Neuron (in vitro differentiated cells): ENCODE data around the gene BSX.

Experiments
- H2AFZ ChIP-seq: one replicate; pipeline ENCODE4 v1.6.1; 2013; ENCODE audit warnings: low read depth, mild to moderate bottlenecking, inconsistent platforms, low read length, moderate library complexity
- H3K27me3 ChIP-seq: one replicate; pipeline ENCODE4 v1.6.1; 2013; ENCODE audit warnings: low read length; ENCODE audit not compliant: insufficient read depth
- H3K36me3 ChIP-seq: one replicate; pipeline ENCODE4 v1.6.1; 2013; ENCODE audit warnings: low read length; ENCODE audit not compliant: insufficient read depth
- H3K4me1 ChIP-seq: one replicate; pipeline ENCODE4 v1.6.1; 2013; ENCODE audit warnings: low read length; ENCODE audit not compliant: insufficient read depth
- H3K4me3 ChIP-seq: 2 replicates; pipeline ENCODE4 v1.5.1; 2013; ENCODE audit warnings: mild to moderate bottlenecking, low read length, moderate library complexity
- H3K9me3 ChIP-seq: one replicate; pipeline ENCODE4 v1.6.1; 2013; ENCODE audit warnings: low read length

Gene BSX

DNA sequence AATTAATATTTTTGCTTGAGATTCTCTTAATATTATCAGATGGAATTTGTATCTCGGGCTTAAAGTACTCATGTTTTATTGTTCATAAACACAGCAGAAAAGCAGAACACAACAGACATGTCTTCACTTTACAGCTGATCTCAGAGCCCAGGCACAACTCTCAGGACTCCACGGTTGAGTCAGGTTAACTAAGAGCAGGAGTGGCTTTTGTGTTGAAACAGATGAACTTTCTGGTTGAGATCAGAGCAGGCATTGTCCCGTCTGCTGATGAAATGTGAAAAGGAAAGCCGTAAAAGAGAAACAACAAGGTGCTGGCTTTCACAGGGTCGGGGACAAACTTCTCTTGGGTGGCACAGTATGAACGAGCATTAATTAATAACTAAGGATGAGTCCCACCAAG is 50.1 kb downstream of the BSX start:
- H3K27me3 ChIP-seq = peaks cover 10% of the 10 kb centered on the region
- no peaks in the 10 kb centered on the region for H3K9me3 ChIP-seq
- H3K4me1 ChIP-seq = no peaks in the 10 kb centered on the region
- H2AFZ ChIP-seq = no peak overlapping the region
- H3K36me3 ChIP-seq = no peaks in the 10 kb centered on the region
- no peak overlapping the region for H3K4me3 ChIP-seq
